ENCODE results near the gene SRSF10. TPM values are rescaled to one million over a fixed set of nuclear protein-coding genes. Genes with fewer than 3 reads are reported as not detected.
"Not testable (repeated sequence)": the region's sequence is repeated elsewhere in the genome, so short reads cannot be mapped to it uniquely, and the experiment has no call there.

Gene SRSF10
- total RNA-seq, 1 donor from 2014 or later = 70.2 TPM

- DNase-seq (ENCODE audit: low read depth in 2 of 2) = peak; percentile 67 to 98
Measured at GRCh38 chr1:23958810-23959460, 21.2 kb downstream of the SRSF10 start.

- not testable (repeated sequence) for DNase-seq (ENCODE audit: low read depth in 2 of 2)
Measured at GRCh38 chr1:23958040-23958809, 21.9 kb downstream of the SRSF10 start.

GRCh38 chr1:23957096-23957495 is 23.0 kb downstream of the SRSF10 start:
- DNase-seq (ENCODE audit: low read depth in 2 of 2) = no peak

GRCh38 chr1:23953020-23953419 is 27.1 kb downstream of the SRSF10 start:
- no peak for DNase-seq (ENCODE audit: low read depth in 2 of 2)

GRCh38 chr1:23947366-23947765 is 32.8 kb downstream of the SRSF10 start:
- DNase-seq (ENCODE audit: low read depth in 2 of 2) = no peak

GRCh38 chr1:23936481-23937176 is 43.5 kb downstream of the SRSF10 start:
- peak; percentile 5 to 33 for DNase-seq (ENCODE audit: low read depth in 2 of 2)

GRCh38 chr1:23931491-23931880 is 48.6 kb downstream of the SRSF10 start:
- no peak for DNase-seq (ENCODE audit: low read depth in 2 of 2)

GRCh38 chr1:23930861-23931490 is 49.2 kb downstream of the SRSF10 start:
- no peak for DNase-seq (ENCODE audit: low read depth in 2 of 2)

GRCh38 chr1:23930270-23930669 is 49.9 kb downstream of the SRSF10 start:
- DNase-seq (ENCODE audit: low read depth in 2 of 2) = no peak

GRCh38 chr1:23928789-23929188 is 51.3 kb downstream of the SRSF10 start:
- no peak for DNase-seq (ENCODE audit: low read depth in 2 of 2)

GRCh38 chr1:23927097-23927496 is 53.0 kb downstream of the SRSF10 start:
- no peak for DNase-seq (ENCODE audit: low read depth in 2 of 2)

- DNase-seq (ENCODE audit: low read depth in 2 of 2) = no peak
Measured at GRCh38 chr1:23925279-23925678, 54.8 kb downstream of the SRSF10 start.

GRCh38 chr1:23924601-23925000 is 55.5 kb downstream of the SRSF10 start:
- no peak for DNase-seq (ENCODE audit: low read depth in 2 of 2)

- DNase-seq (ENCODE audit: low read depth in 2 of 2) = no peak
Measured at GRCh38 chr1:23923592-23924499, 56.3 kb downstream of the SRSF10 start.

- no peak for DNase-seq (ENCODE audit: low read depth in 2 of 2)
Measured at GRCh38 chr1:23922321-23922943, 57.7 kb downstream of the SRSF10 start.

GRCh38 chr1:23916209-23917131 is 63.7 kb downstream of the SRSF10 start:
- peak; percentile 41 to 62 for DNase-seq (ENCODE audit: low read depth in 2 of 2)

GRCh38 chr1:23915466-23915865 is 64.7 kb downstream of the SRSF10 start:
- DNase-seq (ENCODE audit: low read depth in 2 of 2) = no peak

GRCh38 chr1:23914921-23915320 is 65.2 kb downstream of the SRSF10 start:
- no peak for DNase-seq (ENCODE audit: low read depth in 2 of 2)
